Stimulated activated naive B cell treated with anti-CD40 and anti-IgM and Interleukin-4, amounts not matched to agents 10 μg/mL and 1 μg/mL and 100 μg/mL, for 72 hours (primary cell): Measurements from ENCODE around the gene DZIP3.

Source experiments
- ATAC-seq, 2 donors: fragments of 150-1000 bp; cut with Tn5 transposase; replicated peaks; 2 replicates each; pipeline ENCODE4 v1.10.0; 2021; ENCODE audit warnings: moderate library complexity in 1 of 2
- DNase-seq: peaks from one replicate; pipeline ENCODE4 v3.0.0; 2021
- H3K27ac Mint-ChIP-seq: one replicate; pipeline ENCODE4 v1.8.0; 2022; ENCODE audit warnings: mild to moderate bottlenecking, mixed read lengths
- H3K27me3 Mint-ChIP-seq, 2 donors: one replicate each; pipeline ENCODE4 v1.8.0; 2022; ENCODE audit warnings: mixed read lengths in 2 of 2
- H3K36me3 Mint-ChIP-seq, 2 donors: one replicate each; pipeline ENCODE4 v1.8.0; 2022; ENCODE audit warnings: mixed read lengths in 2 of 2, mild to moderate bottlenecking in 1 of 2
- H3K4me1 Mint-ChIP-seq, 2 donors: one replicate each; pipeline ENCODE4 v1.8.0; 2022; ENCODE audit warnings: mixed read lengths in 2 of 2, mild to moderate bottlenecking in 1 of 2
- H3K4me3 Mint-ChIP-seq, 2 donors: one replicate each; pipeline ENCODE4 v1.8.0; 2022; ENCODE audit warnings: mild to moderate bottlenecking in 2 of 2, mixed read lengths in 2 of 2, moderate library complexity in 1 of 2
- H3K9me3 Mint-ChIP-seq, 2 donors: one replicate each; pipeline ENCODE4 v1.8.0; 2022; ENCODE audit warnings: mixed read lengths in 2 of 2, mild to moderate bottlenecking in 1 of 2

The DZIP3 gene

GRCh38 chr3:108566599-108566998, 22.9 kb upstream of the DZIP3 start:
- Mint-ChIP-seq H3K9me3 (no peaks in the 10 kb centered on the region), H3K27ac (no peak overlapping the region), H3K4me3 (no peak overlapping the region), H3K4me1 (peaks cover 0 to 6% of the 10 kb centered on the region in 2 donors), H3K36me3 (peaks cover 7 to 9% of the 10 kb centered on the region in 2 donors), H3K27me3 (no peaks in the 10 kb centered on the region)
- ATAC-seq (no peak), DNase-seq (no peak)

- Mint-ChIP-seq H3K36me3 (peaks cover 18 to 25% of the 10 kb centered on the region in 2 donors), H3K4me3 (no peak overlapping the region), H3K27me3 (no peaks in the 10 kb centered on the region), H3K4me1 (peaks cover 0 to 6% of the 10 kb centered on the region in 2 donors), H3K27ac (no peak overlapping the region), H3K9me3 (peaks cover 1 to 4% of the 10 kb centered on the region in 2 donors)
- DNase-seq (no peak), ATAC-seq (no peak)
Observed at GRCh38 chr3:108569336-108569735, 20.2 kb upstream of the DZIP3 start.

- H3K27ac Mint-ChIP-seq, result no peak overlapping the region
- DNase-seq (no peak), ATAC-seq (no peak)
- H3K4me3 Mint-ChIP-seq, result no peak overlapping the region
- H3K9me3 Mint-ChIP-seq, result peaks cover 1 to 4% of the 10 kb centered on the region in 2 donors
- H3K36me3 Mint-ChIP-seq, result peaks cover 21 to 31% of the 10 kb centered on the region in 2 donors
- peaks cover 0 to 1% of the 10 kb centered on the region in 2 donors for H3K4me1 Mint-ChIP-seq
- H3K27me3 Mint-ChIP-seq, result no peaks in the 10 kb centered on the region
Observed at GRCh38 chr3:108578064-108578463, 11.5 kb upstream of the DZIP3 start.

GRCh38 chr3:108588601-108589000, 921 bp upstream of the DZIP3 start:
- peaks cover 18 to 34% of the 10 kb centered on the region in 2 donors for H3K4me1 Mint-ChIP-seq
- no peaks in the 10 kb centered on the region for H3K9me3 Mint-ChIP-seq
- ATAC-seq, result no peak

GRCh38 chr3:108589998-108590323, 439 bp downstream of the DZIP3 start:
- H3K4me1 Mint-ChIP-seq, result peaks cover 18 to 34% of the 10 kb centered on the region in 2 donors
- DNase-seq, result no peak
- peak overlapping the region; percentile 99 for H3K27ac Mint-ChIP-seq
- no peaks in the 10 kb centered on the region for H3K27me3 Mint-ChIP-seq
- H3K36me3 Mint-ChIP-seq, result peaks cover 4 to 6% of the 10 kb centered on the region in 2 donors
- H3K4me3 Mint-ChIP-seq, result peak overlapping the region; percentile 97 to 99
- H3K9me3 Mint-ChIP-seq, result no peaks in the 10 kb centered on the region
- ATAC-seq, result no peak

More at GRCh38 chr3:108588601-108589000, 921 bp upstream of the DZIP3 start:
- H3K4me3 Mint-ChIP-seq, result peak overlapping the region; percentile 97 to 99
- peak overlapping the region; percentile 99 for H3K27ac Mint-ChIP-seq
- peaks cover 4 to 6% of the 10 kb centered on the region in 2 donors for H3K36me3 Mint-ChIP-seq
- DNase-seq, result no peak
- H3K27me3 Mint-ChIP-seq, result no peaks in the 10 kb centered on the region

DNA sequence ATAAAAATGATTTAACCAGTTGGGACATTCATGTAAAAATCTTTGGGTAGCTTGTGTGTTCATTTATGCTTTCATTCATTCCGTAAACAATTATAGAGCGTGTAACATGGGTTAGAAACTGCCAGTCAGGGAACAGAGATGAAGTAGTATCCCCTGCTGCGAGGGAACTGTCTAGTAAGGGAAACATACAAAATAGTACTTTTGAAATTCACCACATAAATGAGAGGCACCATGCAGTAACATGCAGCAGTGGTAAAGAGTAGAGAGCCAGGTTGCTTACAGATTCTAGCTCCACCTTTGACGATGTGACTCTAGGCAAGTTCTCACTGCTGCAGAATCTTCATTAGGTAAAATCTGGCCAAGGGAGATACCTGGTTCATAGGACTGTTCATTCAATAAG, 938 bp downstream of the DZIP3 start:
- Mint-ChIP-seq H3K36me3 (peaks cover 0 to 4% of the 10 kb centered on the region in 2 donors), H3K27ac (peak overlapping the region; percentile 99), H3K27me3 (no peaks in the 10 kb centered on the region), H3K4me1 (peaks cover 18 to 39% of the 10 kb centered on the region in 2 donors), H3K4me3 (peak overlapping the region; percentile 97 to 99), H3K9me3 (no peaks in the 10 kb centered on the region)
- DNase-seq (no peak), ATAC-seq (no peak)

DNA sequence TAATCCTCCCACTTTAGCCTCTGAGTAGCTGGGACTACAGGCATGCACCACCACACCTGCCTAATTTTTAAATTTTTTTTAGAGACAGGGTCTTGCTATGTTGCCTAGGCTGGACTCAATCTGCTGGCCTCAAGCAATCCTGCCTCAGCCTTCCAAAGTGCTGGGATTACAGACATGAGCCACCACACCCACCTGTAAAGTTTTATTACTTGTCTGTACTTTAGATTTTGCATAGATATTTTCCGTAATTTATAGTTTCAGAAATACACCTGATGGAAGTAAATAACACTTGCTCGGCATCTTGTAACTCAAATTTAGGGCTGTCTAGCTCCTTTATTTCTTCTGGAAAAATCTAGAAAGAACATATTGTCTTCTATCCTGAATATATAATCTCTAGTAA, 5.8 kb downstream of the DZIP3 start:
- ATAC-seq (no peak), DNase-seq (no peak)
- H3K36me3 Mint-ChIP-seq, result no peaks in the 10 kb centered on the region
- peak overlapping the region; percentile 43 for H3K27ac Mint-ChIP-seq
- no peaks in the 10 kb centered on the region for H3K27me3 Mint-ChIP-seq
- H3K4me1 Mint-ChIP-seq, result peaks cover 23 to 39% of the 10 kb centered on the region in 2 donors
- H3K4me3 Mint-ChIP-seq, result no peak overlapping the region
- no peaks in the 10 kb centered on the region for H3K9me3 Mint-ChIP-seq

DNA sequence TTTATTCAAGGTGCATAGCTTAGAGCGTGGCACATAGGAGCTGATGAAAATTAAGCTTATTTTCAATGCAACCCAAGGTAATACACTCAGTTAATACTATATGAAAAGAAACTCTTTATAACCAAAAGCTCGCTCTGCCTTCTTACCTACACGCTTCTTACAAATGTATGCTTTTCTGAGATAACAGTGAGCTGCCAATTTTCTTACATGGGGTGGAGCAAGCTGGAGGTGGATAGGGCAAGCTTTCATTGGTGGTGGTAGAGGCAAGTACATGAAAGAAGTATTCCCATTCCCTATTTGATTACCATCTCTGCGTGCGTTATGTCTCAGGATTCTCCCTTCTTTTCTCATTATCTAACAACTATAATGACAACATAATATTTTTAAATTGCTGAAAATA, 8.9 kb downstream of the DZIP3 start:
- ATAC-seq, result no peak
- no peaks in the 10 kb centered on the region for H3K27me3 Mint-ChIP-seq
- peaks cover 16 to 47% of the 10 kb centered on the region in 2 donors for H3K4me1 Mint-ChIP-seq
- H3K27ac Mint-ChIP-seq, result no peak overlapping the region
- no peak overlapping the region for H3K4me3 Mint-ChIP-seq
- no peaks in the 10 kb centered on the region for H3K9me3 Mint-ChIP-seq
- no peaks in the 10 kb centered on the region for H3K36me3 Mint-ChIP-seq
- no peak for DNase-seq

- DNase-seq (no peak), ATAC-seq (no peak)
- Mint-ChIP-seq H3K4me3 (no peak overlapping the region), H3K9me3 (no peaks in the 10 kb centered on the region), H3K36me3 (no peaks in the 10 kb centered on the region), H3K27ac (no peak overlapping the region), H3K4me1 (peaks cover 21 to 54% of the 10 kb centered on the region in 2 donors), H3K27me3 (no peaks in the 10 kb centered on the region)
Observed at GRCh38 chr3:108599677-108600409, 10.3 kb downstream of the DZIP3 start.

GRCh38 chr3:108602249-108602934, 12.9 kb downstream of the DZIP3 start:
- Mint-ChIP-seq H3K4me3 (peak overlapping the region; percentile 56 to 69), H3K36me3 (peaks cover 4 to 5% of the 10 kb centered on the region in 2 donors), H3K4me1 (peaks cover 11 to 38% of the 10 kb centered on the region in 2 donors), H3K9me3 (no peaks in the 10 kb centered on the region), H3K27me3 (no peaks in the 10 kb centered on the region), H3K27ac (peak overlapping the region; percentile 51)
- DNase-seq (peak; percentile 8), ATAC-seq (peak; percentile 95)

GRCh38 chr3:108602935-108603294, 13.4 kb downstream of the DZIP3 start:
- ATAC-seq, result peak in 1 of 2 donors; percentile 4
- H3K27me3 Mint-ChIP-seq, result no peaks in the 10 kb centered on the region
- H3K36me3 Mint-ChIP-seq, result peaks cover 4 to 8% of the 10 kb centered on the region in 2 donors
- H3K27ac Mint-ChIP-seq, result peak overlapping the region; percentile 51
- peak overlapping the region; percentile 56 to 69 for H3K4me3 Mint-ChIP-seq
- peaks cover 11 to 37% of the 10 kb centered on the region in 2 donors for H3K4me1 Mint-ChIP-seq
- no peaks in the 10 kb centered on the region for H3K9me3 Mint-ChIP-seq
- no peak for DNase-seq

DNA sequence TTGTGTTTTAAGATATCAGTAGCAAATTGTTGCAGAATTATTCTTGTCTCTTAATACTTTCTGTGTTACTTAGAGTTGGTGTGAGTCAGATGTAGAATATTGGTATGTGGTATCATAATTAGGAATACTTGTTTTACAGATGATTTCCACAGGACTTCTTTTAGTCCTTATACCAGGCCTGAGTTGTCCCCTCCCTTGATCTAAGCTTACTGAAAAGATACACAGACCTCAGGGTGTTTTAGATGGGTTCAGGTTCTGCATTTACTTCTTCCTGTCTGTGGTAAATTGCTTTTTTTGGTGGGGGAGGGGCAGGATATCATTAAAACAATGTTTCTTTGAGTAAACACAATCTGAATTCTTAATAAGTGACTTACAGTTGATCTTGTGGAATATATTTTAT, 14.2 kb downstream of the DZIP3 start:
- Mint-ChIP-seq H3K36me3 (peaks cover 5 to 11% of the 10 kb centered on the region in 2 donors), H3K4me3 (peak overlapping the region; percentile 34 to 37), H3K27me3 (no peaks in the 10 kb centered on the region), H3K27ac (peak overlapping the region; percentile 6), H3K4me1 (peaks cover 11 to 39% of the 10 kb centered on the region in 2 donors), H3K9me3 (no peaks in the 10 kb centered on the region)
- DNase-seq, result no peak
- peak; percentile 27 to 40 for ATAC-seq

- DNase-seq (no peak), ATAC-seq (no peak)
- H3K4me3 Mint-ChIP-seq, result no peak overlapping the region
- no peaks in the 10 kb centered on the region for H3K27me3 Mint-ChIP-seq
- H3K4me1 Mint-ChIP-seq, result peaks cover 11 to 43% of the 10 kb centered on the region in 2 donors
- H3K27ac Mint-ChIP-seq, result no peak overlapping the region
- H3K9me3 Mint-ChIP-seq, result no peaks in the 10 kb centered on the region
- H3K36me3 Mint-ChIP-seq, result peaks cover 8 to 18% of the 10 kb centered on the region in 2 donors
Observed at GRCh38 chr3:108605028-108605427, 15.5 kb downstream of the DZIP3 start.

DNA sequence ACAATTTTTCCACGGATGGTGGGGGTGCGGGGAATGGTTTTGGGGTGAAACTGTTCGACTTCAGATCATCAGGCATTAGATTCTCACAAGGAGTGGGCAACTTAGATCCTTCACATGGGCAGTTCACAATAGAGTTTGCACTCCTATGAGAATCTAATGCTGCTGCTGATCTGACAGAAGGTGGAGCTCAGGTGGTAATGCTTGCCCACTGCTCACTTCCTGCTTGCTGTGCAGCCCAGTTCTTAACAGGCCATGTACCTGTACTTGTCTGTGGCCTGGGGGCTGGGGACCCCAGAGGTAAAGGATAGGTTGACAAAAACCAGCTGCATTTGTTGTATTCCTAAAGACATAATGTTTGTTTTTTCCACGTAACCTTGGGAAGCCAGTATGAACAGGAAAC, 16.0 kb downstream of the DZIP3 start:
- Mint-ChIP-seq H3K4me3 (no peak overlapping the region), H3K27me3 (no peaks in the 10 kb centered on the region), H3K4me1 (peaks cover 11 to 43% of the 10 kb centered on the region in 2 donors), H3K27ac (no peak overlapping the region), H3K36me3 (peaks cover 10 to 21% of the 10 kb centered on the region in 2 donors), H3K9me3 (no peaks in the 10 kb centered on the region)
- ATAC-seq (no peak), DNase-seq (no peak)

DNA sequence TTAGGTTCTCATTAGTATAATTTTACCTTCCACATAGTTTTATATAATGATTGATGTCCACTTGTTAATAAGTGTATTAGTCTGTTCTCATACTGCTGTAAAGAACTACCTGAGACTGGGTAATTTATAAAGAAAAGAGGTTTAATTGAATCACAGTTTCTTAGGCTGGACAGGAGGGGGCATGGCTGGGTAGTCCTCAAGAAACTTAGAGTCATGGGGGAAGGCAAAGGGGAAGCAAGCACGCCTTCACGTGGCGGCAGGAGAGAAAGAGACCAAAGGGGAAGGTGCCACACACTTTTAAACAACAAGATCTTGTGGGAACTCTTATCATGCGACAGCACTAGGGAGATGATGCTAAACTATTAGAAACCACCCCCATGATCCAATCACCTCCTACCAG, 19.2 kb downstream of the DZIP3 start:
- Mint-ChIP-seq H3K27me3 (no peaks in the 10 kb centered on the region), H3K9me3 (no peaks in the 10 kb centered on the region), H3K36me3 (peaks cover 10 to 21% of the 10 kb centered on the region in 2 donors), H3K4me3 (no peak overlapping the region), H3K4me1 (peaks cover 2 to 15% of the 10 kb centered on the region in 2 donors), H3K27ac (no peak overlapping the region)
- DNase-seq, result no peak
- no peak for ATAC-seq
